Hematopoietic multipotent progenitor cell treated with erythropoietin and hydrocortisone succinate and interleukin-3 and kit ligand, for 4 days (in vitro differentiated cells): ENCODE data around the gene PIGA.
"Not testable (repeated sequence)": the region's sequence is repeated elsewhere in the genome, so short reads cannot be mapped to it uniquely, and the experiment has no call there.

Source experiments
- DNase-seq: peaks from one replicate; pipeline ENCODE4 v3.0.0-alpha.2; 2015

PIGA gene

DNA sequence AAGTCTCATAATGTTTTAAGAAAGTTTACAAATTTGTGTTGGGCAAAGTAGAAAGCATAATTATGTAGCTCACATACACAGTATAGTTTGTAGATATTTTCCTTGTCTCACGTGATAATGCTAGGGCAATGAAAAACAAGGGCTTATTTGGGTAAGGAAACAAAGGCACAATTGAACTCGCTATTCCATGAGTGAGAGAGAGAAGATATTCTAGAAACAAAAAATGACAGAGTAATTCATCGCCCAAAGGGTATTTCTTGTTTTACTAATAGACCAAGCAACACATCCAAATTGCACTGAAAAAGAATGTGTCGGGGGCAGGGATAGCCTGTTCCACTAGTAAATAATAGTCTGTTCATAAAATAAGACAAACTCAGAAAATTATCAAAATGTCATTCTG lies 16.2 kb downstream of the PIGA start:
- no peak for DNase-seq

DNA sequence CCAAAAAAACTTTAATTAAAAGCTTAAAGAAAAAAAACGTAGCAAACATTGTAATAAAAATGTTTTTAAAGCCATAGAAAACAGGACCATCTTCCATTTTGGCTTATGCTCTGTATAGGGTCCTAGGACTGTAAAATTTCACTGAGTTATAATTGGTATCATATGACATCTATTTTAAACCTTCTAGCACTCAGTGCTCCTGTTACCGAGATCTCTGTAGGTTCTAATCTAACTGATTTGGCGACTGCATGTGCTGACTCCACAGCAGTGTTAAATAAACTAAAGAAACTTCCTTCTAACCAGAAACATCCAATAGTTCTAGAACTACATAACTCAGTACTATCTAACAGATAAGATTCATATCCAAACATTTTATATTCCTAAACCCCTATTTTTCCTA lies 19.8 kb downstream of the PIGA start, which contains the start of gene ASB11:
TSS of gene ASB11 (minus strand) at position 132 of the 400 bp plus-strand sequence. CDS start at position 97, 35 bp downstream.
- DNase-seq = no peak

DNA sequence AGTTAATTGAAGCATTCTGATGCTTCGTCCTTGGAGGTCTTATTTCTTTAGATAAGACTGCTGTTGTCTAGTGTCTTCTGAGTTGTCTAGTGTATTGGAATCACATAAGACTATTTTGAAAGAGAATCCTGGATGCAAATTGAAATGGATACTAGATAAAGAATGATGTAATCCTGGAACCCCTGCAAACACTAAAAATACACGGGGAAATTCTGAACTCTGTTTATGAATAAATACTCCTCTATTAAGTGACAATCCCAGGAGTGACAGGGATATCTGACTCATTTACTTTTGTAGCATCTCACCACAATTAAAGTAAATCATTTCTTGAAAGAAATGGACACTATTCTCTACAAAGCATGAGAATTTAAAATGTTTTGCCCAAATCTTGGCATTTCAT lies 20.9 kb downstream of the PIGA start:
- DNase-seq = no peak

DNA sequence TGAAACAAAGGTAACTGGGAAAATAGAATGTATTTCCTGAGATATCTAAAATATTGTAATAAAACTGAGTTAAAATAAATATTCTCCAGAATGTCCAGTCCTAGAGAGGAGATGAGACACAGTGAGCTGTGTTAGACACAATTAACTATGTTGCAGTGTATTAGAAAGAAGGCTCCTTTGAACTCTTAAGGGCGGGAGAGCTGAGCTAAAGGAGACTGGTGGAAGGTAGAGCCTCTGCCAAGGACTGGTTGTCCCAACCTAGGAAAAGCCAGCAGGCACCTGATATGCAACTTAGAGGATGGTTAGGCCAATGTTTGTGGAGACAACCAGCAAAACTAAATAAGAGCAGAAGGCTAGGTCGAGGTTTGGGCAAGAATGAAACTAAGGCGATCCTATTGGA lies 24.2 kb downstream of the PIGA start:
- DNase-seq = no peak

DNA sequence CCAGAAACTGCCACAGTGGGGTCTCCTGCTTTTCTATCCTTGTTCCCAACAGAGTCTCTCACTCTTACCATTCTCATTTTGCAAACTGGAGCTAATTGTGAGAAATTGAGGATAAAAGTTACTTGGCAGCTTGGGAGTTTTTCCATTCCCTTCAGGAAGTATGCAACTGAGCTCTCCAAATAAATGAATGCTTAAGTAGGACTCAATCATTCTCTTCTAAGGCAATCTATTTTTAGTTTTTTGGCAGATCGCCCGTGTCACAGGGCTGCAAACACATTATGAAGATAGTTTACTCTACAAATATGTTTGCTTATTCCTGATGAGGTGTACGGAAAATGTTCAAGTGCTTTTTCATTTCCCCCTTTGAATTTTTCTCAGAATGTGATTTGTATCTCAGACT lies 25.2 kb downstream of the PIGA start:
- peak; percentile 46 for DNase-seq

DNA sequence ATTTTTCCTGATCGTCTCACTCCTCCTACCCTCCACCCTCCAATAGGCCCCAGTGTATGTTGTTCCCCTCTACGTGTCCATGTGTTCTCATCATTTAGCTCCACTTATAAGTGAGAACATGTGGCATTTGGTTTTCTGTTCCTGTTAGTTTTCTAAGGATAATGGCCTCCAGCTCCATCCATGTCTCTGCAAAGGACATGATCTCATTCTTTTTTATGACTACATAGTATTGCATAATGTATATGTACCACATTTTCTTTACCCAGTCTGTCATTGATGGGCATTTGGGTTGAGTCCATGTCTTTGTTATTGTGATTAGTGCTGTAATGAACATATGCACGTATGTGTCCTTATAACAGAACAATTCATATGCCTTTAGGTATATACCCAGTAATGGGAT lies 29.4 kb downstream of the PIGA start:
- not testable (repeated sequence) for DNase-seq

DNA sequence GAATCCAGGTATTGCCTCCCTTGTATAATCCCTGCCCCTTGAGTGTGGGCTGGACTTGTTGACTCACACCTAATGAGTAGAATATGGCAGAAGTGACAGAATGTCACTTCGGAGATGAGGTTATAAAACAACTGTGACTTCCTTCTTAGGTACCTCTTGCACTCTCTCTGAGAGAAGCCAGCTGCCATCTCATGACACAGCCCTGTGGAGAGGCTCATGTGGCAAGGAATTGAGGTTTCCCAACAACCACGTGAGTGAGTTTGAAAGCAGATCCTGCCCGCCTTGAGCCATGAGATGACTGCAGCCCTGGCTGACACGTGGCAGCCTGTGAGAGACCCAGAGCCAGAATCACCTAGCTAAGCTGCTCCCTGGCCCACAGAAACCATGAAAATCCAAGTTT lies 33.4 kb downstream of the PIGA start:
- DNase-seq = peak; percentile 63

DNA sequence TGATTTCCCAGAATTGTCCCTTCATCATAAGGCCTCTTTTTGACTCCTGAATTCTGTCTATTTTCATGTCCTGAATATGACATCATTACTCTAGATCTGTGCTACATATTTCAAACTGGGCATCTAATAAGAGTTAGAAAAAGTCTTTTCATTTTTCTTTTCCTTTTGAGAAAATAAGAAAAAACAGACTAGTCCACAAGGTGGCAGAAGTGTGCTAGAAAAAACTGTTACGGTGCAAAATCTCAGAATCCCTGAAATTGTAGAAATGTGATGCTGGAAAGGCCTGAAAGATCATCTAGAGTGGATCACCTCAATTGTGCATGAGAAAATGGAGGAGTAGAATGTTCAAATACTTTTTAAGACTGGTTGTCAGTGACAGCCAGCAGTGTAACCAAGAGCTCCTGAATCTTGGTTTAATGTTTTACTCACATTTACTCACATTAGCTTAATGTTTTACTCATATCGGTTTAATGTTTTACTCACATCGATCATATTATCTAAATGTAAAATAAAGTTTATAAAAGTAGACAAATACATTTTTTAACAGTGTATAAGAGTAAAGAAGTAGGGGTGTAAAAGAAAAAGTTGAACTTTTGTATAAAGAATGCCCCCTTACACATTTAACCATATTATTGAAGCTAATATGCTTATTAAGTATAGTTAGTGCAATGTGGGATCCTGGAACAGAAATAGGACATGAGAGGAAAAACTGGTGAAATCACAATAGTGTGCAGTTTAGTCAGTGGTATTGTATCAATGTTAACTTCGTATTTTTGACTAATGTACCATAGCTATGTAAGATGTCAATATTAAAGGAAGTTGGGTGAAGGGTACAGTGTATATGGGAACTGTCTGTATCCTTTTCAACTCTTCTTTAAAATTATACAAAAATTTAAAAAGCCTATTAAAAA lies 35.1 kb downstream of the PIGA start:
- DNase-seq = peak; percentile 44

DNA sequence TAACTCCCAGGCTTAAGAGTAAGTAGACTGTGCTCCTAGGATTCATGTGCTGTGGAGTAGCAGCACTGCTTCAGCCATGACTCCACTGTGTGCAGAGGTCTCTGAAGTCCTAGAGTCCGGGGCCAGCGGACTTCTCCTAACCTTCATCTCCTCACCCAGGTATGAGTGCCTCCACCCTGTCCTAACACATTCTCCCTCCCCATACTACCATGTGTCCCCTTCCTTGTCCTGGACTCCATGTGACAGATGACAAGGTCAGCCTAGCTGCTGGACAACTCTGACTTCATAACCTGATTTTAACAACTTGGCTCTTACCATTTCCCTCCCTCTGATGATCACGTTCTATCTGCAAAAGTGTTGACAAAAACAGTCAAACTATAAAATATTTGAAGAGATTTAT lies 36.5 kb downstream of the PIGA start:
- no peak for DNase-seq

DNA sequence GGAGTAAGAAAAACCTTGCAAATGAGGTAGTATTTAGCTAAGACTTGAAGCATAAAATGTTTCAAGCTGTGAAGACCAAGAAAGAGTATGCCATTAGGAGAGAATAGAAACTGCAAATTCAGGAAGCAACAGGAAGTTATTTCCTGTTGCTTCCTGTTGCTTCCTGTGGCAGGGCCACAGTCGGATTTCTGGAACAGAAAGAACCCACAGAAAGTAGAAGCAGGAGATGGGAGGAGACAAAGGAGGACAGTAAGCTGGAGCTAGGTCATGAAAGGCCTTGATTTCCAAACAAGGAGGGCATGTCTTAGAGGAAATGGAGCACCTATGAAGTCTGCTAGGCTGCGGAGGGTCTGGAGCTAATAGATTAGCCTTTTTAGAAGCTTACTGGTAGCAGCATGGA lies 37.1 kb downstream of the PIGA start:
- no peak for DNase-seq

DNA sequence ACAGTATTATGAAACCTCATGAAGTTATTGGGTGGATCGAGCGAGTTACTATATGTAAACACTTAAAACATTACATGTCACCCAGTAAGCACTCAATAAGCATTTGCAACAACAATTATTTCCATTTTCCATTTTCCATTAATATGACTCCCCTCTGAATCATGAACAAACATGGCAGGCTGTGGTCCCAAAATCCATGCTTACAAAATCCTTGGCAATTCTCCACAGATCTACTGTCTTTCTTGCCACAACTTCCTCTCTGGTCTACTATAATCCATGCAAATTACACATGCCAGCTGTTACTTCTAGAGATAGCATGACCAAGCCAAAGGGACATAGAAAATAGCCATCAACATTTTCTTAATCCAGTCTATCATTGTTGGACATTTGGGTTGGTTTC lies 41.9 kb downstream of the PIGA start:
- DNase-seq = no peak

DNA sequence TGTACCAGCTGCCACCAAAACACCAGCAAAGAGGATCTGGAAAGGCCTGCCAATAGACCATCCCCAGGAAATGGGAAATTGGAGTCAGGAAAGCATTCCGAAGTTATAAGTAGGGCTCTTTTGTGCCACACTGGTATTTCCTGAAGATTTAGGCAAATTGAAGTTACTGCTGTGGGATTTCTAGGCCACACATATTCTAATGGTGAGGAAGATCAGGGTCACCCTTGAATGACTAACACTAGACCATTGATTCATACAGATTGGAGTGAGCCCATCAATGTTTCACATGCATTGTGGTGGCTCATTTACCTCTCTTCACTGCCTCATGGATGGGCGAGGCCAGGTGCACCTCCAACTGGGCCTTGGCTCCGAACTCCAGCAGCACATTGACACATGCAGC lies 42.5 kb downstream of the PIGA start:
- DNase-seq = no peak

DNA sequence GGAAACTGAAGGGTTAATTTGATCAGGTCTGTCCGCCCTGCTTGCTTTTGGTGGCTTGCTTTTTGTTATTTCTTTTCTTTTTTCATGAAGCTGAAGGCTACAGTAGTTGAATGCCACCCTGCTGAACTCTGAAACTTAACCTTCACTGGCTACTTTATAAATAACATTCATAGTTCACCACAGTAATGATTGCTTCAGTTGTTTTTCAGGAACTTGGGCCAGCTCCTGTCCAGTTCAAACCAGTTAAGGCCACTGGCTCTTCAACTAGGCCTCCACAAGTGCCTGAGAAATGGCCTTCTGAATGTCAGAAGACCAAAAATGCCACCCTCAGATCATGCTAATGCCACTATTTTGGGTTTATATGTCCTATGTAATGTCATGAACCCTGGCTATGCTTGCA lies 57.7 kb downstream of the PIGA start:
- no peak for DNase-seq

DNA sequence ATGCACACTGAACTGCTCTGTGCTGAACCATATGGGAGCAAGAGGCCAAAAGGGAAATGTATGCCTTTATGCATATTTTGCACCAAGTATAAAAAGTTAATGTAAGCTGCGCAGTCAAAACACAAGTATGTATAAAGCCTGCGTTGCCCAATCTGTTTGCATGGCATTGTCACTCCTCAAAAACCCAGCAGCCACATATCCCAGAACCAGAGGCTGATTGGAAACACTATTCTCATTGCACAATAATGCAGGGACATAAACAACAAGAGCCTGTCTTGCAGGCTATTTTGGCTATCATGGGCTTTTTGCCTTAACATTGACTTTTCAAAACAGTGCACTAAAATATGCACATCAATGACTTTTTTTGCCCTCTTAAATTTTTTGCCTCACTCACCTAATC lies 60.4 kb downstream of the PIGA start:
- DNase-seq = no peak

DNA sequence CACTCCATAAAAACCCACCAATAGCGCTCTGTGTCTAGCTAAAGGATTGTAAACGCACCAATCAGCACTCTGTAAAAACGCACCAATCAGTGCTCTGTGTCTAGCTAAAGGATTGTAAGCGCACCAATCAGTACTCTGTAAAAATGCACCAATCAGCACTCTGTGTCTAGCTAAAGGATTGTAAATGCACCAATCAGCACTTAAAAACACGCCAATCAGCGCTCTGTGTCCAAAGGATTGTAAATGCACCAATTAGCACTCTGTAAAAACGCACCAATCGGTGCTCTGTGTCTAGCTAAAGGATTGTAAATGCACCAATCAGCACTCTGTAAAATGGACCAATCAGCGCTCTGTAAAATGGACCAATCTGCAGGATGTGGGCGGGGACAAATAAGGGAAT lies 62.0 kb downstream of the PIGA start:
- DNase-seq = not testable (repeated sequence)

DNA sequence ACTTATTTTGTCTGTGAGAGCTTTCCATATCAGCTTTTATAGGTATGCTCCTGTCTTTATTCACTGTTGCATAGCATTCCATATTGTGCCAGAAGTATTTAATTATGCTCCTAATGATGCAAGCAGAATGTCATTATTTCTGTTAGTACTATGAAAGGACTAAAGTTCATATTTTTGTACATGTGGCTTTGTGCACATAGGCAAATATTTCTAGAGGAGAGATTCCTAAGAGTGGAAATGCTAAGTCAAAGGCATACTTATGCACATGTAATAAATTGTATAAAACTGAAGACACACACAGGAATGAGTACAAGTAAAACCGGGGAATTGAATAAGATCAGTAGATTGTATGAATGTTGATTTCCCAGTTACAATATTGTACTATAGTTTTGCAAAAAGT lies 63.6 kb downstream of the PIGA start:
- DNase-seq = no peak

DNA sequence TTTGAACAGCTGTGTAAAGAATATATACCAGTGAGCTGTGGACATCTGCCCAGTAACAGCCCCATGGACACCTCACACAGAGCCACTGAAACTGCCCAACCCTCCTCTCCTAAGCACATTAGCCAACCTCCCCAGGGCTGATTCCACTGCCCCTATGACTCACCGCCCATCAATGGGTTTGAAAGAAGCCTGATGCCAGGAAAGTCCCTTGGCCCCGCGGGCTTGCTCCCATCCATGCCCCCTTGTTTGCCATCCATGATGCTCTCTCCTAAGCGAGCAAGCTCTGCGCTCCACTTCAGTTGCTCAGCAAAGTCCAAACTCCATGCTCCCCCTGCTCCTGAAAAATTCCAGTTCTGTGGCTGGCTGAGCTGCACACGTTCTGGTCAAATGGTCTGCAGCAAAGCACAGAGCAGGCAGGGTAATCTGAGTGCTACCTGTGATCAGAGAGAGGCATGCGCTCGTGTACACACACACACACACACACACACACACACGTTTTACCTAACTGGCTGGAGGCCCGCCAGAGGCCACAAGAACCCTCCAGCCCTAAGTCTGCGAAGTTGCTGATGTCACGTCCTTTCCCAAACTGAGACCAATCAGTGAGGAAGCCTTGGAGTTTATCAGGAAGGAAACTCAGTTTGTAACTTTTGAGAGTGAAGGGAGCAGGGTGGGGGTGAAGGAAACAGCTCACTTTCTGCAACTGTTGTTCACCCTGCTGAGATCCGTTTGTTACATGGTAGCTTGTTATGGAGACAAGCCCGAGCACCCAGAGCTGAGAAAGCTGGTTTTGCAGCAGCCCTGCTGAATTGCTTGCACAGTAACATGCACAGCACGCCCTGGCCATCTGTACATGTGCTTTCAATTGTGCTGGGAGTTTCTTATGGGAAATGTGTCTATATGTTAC lies 65.5 kb downstream of the PIGA start, which contains the start of gene ASB9:
TSS of gene ASB9 (minus strand) at position 466 of the 904 bp plus-strand sequence. CDS start at position 257, 209 bp downstream.
- DNase-seq = peak; percentile 81
